Activated T-cell treated with anti-CD3 and anti-CD28 coated beads for 1 hour (primary cell): ENCODE measurements around the gene C2orf68.
"Not testable (repeated sequence)": the region's sequence is repeated elsewhere in the genome, so short reads cannot be mapped to it uniquely, and the experiment has no call there.

Source experiments
- DNase-seq: peaks from one replicate; pipeline ENCODE4 v3.0.0-alpha.2; 2020; ENCODE audit warnings: low read depth

Gene C2orf68, protein sequence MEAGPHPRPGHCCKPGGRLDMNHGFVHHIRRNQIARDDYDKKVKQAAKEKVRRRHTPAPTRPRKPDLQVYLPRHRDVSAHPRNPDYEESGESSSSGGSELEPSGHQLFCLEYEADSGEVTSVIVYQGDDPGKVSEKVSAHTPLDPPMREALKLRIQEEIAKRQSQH

DNA sequence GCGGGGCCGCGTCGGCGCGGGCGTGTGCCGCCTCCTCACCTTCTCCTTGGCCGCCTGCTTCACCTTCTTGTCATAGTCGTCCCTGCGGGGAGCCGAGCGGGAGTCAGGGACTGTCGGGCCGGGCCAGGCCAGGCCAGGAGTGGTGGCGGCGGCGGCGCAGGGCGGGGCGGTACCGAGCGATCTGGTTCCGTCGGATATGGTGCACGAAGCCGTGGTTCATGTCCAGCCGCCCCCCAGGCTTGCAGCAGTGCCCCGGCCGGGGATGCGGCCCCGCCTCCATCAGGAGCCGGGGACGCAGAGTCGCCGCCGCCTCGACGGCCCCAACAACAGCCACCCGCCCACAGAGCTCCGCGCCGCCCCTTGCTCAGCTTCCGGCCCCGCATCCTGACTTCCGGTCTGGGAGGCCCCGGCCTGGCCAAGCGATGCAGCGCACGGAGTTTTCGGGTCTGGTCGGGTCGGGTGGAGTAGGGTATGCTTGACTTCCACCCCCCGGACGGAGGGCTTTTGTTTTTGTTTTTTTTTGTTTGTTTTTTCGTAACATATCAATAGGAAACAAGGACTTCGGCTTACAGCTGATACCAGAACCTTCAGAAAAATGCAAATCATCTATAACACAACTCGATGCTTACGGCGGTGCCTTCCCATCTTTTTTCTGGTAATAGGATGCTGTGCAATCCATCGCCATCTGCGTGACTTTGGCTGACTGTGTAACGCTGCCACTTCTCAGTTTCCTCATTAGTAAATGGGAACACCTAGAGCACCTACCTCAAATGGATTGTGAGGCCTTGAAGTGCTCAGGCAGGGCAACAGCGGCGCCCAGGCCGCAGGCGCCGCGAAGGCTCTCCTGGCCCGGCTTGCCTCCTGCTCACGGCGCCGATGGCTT lies at the start of gene C2orf68:
Gene C2orf68, minus strand, starts transcription at position 362 of the 883 bp plus-strand sequence. Its CDS starts 82 bp downstream, at position 280.
- peak; percentile 70 for DNase-seq

- no peak for DNase-seq
Measured at GRCh38 chr2:85661139-85661858, 49.4 kb upstream of the C2orf68 start.

DNA sequence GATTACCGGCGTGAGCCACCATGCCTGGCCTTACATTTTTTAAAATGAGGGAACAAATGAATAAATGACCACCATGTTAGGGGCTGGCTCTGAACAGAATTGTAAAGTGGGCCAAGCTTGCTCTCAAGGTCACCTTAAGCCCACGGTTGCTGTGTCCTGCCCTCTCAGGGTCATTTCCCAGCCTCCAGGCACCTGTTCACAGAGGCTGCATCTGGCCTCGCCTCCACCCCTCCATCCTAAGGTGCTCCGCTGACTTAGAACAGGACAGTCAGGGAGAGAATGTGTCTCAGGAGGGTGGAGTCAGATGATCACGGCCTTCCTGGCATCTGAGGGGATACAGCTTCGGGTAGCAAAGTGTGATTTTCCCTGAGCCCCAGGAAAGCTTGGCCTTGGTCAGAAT lies 48.9 kb upstream of the C2orf68 start:
- DNase-seq, result no peak

GRCh38 chr2:85660301-85660700 lies 48.4 kb upstream of the C2orf68 start:
- not testable (repeated sequence) for DNase-seq

- no peak for DNase-seq
Measured at GRCh38 chr2:85659324-85659981, 47.6 kb upstream of the C2orf68 start.

DNA sequence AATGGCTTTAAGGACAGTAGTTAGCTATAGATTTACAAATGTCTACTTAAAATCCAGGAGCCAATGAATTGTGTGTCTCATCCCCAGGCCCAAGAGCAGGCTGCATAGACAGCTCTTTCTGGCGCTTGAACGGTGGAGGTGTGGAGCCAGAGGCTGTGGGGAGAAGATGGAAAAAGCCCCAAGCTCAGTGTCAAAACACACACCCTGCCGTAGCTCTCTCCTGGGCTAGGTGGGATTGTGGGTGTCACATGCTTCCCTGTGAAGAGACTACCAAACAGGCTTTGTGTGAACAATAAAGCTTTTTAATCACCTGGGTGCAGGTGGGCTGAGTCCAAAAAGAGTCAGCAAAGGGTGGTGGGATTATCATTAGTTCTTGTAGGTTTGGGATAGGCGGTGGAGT lies 45.5 kb upstream of the C2orf68 start:
- DNase-seq, result not testable (repeated sequence)

- no peak for DNase-seq
Measured at GRCh38 chr2:85656468-85656867, 44.6 kb upstream of the C2orf68 start.

GRCh38 chr2:85655961-85656417 lies 44.1 kb upstream of the C2orf68 start:
- DNase-seq, result no peak

DNA sequence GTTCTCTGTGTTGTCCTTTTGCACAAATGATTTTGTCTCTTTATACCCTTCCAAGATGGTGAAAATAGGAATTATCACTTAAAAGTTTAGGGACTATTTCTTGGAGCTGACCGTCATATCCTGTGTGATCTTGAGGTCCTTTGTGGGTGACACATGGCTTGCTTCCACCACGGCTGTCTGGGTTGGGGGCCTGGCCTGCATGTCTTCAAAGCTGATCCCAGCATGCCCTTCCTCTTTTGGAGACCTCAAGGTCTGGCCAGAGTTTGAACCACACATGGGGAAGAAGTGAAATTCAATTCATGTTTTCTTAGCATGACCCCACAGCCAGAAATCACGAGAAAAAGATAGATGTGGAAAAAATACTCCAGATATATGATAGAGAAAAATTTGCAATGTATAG lies 42.1 kb upstream of the C2orf68 start:
- DNase-seq, result no peak

- DNase-seq, result no peak
Measured at GRCh38 chr2:85652056-85652455, 40.2 kb upstream of the C2orf68 start.

DNA sequence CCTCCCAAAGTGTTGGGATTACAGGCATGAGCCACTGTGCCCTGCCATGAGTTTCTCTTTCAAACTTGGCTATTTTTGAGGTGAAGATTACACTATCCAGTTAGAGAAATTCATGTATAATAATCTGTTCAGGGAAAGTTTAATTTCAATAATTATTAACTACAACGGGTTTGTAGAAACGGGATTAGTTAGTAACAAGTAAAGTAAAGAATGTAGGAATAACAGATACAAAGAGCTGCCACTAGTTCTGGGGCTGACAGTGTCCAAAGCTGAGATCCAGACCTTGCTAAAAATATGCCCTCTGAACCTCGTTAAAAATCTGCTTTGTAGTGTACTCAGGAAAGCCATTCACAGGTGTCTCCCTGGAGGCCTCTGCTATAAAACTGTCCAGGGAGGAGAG lies 39.2 kb upstream of the C2orf68 start:
- no peak for DNase-seq

DNA sequence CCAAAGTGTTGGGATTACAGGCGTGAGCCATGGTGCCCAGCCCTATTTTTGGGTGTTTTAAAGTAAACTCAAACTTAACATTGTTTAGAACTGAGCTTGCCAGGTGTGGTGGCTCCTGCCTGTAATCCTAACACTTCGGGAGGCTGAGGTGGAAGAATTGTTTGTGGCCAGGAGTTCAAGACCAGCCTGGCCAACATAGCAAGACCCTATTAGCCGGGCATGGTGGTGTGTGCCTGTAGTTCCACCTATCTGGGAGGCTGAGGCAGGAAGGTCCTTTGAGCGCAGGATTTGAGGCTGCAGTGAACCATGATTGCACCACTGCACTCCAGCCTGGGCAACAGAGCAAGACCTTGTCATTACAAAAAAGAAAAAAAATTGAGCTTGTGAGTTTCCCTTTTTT lies 38.6 kb upstream of the C2orf68 start:
- no peak for DNase-seq

DNA sequence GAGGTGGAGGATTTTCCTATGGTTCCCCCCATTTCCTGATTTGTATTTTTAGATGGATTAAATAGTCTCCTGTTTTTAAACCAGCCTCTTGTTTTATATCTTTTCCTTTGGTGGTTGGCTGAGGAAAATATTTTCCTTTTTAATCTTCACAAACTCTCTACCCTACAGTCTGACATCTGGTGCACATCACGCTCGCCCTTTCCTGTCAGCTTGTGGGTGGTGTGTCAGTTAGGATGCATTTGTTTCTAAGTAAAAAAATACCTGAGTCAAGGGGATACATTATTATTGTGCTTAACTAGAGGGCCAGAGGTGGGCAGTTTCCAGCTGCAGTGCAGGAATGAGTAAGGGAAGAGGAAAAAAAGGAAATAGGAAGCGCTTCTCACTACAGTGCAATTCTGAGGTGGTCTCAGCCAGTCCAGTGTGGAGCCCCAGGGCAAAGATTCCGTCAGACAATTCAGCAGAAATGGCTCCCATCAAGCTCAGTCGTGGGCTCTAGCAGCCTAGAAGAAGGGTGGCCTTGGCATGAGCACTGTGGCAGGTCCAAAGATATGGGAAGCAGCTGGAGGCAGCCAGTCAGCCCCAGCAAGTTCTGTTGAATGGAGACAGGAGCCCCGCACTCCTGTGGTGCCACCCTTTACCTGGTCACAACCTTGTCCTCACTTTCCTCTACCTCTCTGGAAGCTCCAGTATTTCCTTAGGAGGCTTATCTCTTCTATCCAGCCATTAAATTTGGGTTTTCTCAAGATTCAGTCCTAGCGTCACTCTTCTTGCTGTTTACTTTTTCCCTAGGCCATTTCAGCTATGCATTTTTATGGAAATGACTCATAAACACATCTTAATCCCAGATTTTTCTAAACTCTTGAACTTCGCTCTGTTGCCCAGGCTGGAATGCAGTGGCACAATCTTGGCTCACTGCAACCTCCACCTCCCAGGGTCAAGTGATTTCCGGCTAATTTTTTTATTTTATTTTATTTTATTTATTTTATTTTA lies 37.6 kb upstream of the C2orf68 start:
- no peak for DNase-seq

DNA sequence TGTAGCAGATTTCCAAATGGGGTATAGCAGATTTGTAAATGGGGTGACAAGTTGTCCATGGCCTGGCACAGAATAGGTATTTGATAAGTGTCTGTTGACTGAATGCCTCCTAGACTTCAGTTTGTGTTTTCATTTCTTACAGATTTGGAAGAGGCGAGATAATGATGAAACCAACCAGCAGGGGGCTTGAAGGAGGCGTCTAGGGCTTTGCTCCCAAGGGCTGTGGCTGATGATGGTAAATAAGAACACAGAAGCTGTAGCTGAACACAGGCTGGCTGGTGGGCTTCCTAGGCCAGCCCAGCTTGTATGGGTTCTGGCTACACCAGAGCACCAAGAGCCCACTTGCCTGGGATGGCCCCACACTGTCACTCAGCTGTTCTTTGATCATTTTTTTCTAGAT lies 36.8 kb upstream of the C2orf68 start:
- peak; percentile 3 for DNase-seq

- no peak for DNase-seq
Measured at GRCh38 chr2:85647823-85648526, 36.1 kb upstream of the C2orf68 start.

- DNase-seq, result no peak
Measured at GRCh38 chr2:85646166-85646565, 34.3 kb upstream of the C2orf68 start.

DNA sequence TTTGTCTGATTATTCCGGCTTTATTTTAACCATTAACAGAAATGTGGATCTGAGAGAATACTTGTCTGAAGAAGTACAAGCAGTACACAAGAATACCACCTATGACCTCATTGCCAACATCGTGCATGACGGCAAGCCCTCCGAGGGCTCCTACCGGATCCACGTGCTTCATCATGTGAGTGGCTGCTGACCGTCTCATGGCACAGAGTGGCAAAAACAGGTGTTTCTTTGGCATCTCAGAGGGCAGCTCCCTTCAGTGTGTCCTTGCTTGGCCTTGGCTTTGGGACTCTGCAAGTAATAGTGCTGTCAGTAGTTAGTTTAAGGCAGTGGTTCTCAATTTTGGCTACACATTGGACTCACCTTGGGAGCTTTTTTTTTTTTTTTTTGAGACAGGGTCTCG lies 33.0 kb upstream of the C2orf68 start:
- no peak for DNase-seq

DNA sequence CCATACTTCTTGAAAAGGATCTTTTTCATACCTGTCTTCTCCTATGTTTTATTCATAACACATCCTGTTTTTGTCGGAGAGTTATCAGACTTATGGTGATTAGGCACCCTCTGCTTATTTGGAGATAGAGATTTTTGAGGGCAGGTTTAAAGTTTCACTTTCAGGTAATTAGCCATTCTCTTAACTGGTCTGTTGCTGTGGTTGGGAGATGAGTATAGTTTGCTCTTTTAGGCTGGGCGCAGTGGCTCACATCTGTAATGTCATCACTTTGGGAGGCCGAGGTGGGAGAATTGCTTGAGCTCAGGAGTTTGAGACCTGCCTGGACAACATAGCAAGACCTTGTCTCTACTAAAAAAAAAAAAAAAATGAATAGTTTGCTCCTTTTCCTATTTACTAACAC lies 30.9 kb upstream of the C2orf68 start:
- DNase-seq, result no peak

DNA sequence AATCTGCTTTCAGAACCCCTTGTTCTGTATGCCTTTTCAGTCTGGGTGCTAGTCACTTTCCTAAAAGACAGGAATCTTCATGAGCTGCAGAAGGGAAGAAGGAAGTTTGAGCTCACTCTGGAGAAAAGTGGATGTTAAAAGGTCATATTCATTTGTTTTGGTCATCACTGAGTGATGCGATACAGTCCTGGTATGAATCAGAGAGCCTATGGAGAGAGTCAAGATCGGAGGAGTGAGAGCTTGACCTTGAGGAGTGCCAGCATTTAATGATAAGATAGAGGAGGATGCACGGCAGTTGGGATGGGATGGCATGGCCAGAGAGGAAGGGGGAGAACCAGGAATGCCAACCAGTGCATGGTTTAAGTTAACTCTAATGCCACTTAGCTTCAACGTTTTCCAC lies 23.8 kb upstream of the C2orf68 start:
- no peak for DNase-seq

GRCh38 chr2:85635011-85635410 lies 23.1 kb upstream of the C2orf68 start:
- DNase-seq, result no peak
